ENCODE measurements around the gene PAGE2. TPM values are rescaled to one million over a fixed set of nuclear protein-coding genes. Genes with fewer than 3 reads are reported as not detected.
"Not testable (repeated sequence)": the region's sequence is repeated elsewhere in the genome, so short reads cannot be mapped to it uniquely, and the experiment has no call there.

Gene PAGE2
- polyA plus RNA-seq, 3 donors from 2014 or later, result not detected

GRCh38 chrX:55107911-55108310 is 19.1 kb downstream of the PAGE2 start:
- H3K4me3 Mint-ChIP-seq, result no peak overlapping the region
- H3K9me3 Mint-ChIP-seq, result peaks cover 0 to 1% (median 0%) of the 10 kb centered on the region in 6 donors
- DNase-seq, result no peak
- H3K27ac Mint-ChIP-seq, result no peak overlapping the region
- no peaks in the 10 kb centered on the region for H3K36me3 Mint-ChIP-seq
- H3K4me1 Mint-ChIP-seq, result no peaks in the 10 kb centered on the region
- H3K27me3 Mint-ChIP-seq (ENCODE audit: low read depth in 3 of 3), result peaks cover 0 to 2% (median 0%) of the 10 kb centered on the region in 3 donors

DNA sequence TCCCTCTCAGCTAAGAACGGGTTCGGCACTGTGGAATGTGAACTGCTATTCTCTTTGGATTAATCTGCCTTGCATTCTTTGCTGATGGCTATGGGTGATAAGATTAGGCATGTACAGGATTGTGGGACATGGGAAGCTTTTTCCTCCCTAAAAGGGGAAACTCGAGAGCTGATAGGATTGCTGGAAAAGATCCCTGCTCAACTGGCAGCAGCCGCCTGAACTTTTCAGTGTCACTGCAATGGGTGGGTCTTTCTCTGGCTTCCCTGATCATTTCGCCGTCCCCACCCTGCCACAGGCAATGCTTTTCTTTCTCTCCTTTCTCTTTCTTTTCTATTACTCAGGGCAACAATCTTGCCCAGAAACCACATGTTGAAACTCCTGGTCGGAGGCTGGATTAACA is 20.5 kb downstream of the PAGE2 start:
- Mint-ChIP-seq H3K9me3 (peaks cover 0 to 1% (median 0%) of the 10 kb centered on the region in 6 donors), H3K4me3 (no peak overlapping the region), H3K27ac (no peak overlapping the region), H3K4me1 (no peaks in the 10 kb centered on the region), H3K27me3 (ENCODE audit: low read depth in 3 of 3) (peaks cover 0 to 3% (median 2%) of the 10 kb centered on the region in 3 donors), H3K36me3 (no peaks in the 10 kb centered on the region)
- no peak for DNase-seq

GRCh38 chrX:55111578-55112254 is 22.9 kb downstream of the PAGE2 start:
- H3K36me3 Mint-ChIP-seq, result no peaks in the 10 kb centered on the region
- no peaks in the 10 kb centered on the region for H3K4me1 Mint-ChIP-seq
- DNase-seq, result no peak
- H3K9me3 Mint-ChIP-seq, result no peaks in the 10 kb centered on the region
- peaks cover 0 to 6% (median 2%) of the 10 kb centered on the region in 3 donors for H3K27me3 Mint-ChIP-seq (ENCODE audit: low read depth in 3 of 3)
- no peak overlapping the region for H3K4me3 Mint-ChIP-seq
- no peak overlapping the region for H3K27ac Mint-ChIP-seq

DNA sequence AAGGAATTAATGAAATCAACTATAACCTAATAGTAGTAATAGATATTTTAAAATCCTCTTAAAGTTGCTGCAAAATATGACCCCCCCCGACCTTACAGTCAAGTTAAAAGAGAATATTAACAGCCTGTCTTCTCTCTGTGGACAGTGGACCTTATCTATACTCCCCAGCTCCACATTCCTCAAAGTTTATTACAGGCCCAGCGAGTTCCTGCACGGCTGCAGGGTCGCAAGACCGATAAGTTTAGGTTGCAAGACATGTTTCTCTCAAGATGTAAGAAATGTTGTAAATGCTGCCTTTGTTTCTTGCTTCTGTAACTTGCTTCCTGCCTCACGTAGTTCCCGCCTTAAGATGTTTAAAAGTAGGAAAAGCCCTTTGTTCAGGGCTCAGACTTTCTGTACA is 27.8 kb downstream of the PAGE2 start:
- not testable (repeated sequence) for H3K9me3 Mint-ChIP-seq; H3K4me3 Mint-ChIP-seq; H3K27me3 Mint-ChIP-seq (ENCODE audit: low read depth in 3 of 3); DNase-seq; H3K27ac Mint-ChIP-seq; H3K36me3 Mint-ChIP-seq
- H3K4me1 Mint-ChIP-seq, result peaks cover 16 to 17% of the 10 kb centered on the region in 2 donors

DNA sequence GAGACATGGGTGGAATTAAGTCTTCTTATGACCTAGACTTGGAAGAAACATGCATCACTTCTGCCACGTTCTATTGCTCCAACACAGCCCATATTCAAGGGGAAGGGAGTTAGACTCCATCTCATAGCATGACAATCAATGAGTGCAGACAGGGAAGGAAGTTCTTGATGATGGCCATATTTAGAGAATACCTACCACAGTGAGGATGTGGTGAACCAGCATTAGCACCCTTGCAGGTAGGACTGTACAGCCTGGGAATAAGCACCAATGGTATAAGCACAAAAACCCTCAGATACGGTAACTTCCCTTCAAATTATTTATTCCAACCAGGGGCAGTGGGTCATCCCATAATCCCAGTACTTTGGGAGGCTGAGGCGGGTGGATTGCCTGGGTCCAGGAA is 29.8 kb downstream of the PAGE2 start:
- H3K27ac Mint-ChIP-seq, result no peak overlapping the region
- no peak for DNase-seq
- H3K4me3 Mint-ChIP-seq, result peak overlapping the region in 2 of 5 donors; percentile 3 to 8

GRCh38 chrX:55119271-55119670 is 30.5 kb downstream of the PAGE2 start:
- no peak for DNase-seq
- peak overlapping the region in 1 of 6 donors; percentile 63 for H3K27ac Mint-ChIP-seq
- H3K4me1 Mint-ChIP-seq, result peaks cover 16 to 17% of the 10 kb centered on the region in 2 donors
- H3K36me3 Mint-ChIP-seq, result no peaks in the 10 kb centered on the region
- no peaks in the 10 kb centered on the region for H3K9me3 Mint-ChIP-seq
- peaks cover 1 to 6% (median 5%) of the 10 kb centered on the region in 3 donors for H3K27me3 Mint-ChIP-seq (ENCODE audit: low read depth in 3 of 3)
- H3K4me3 Mint-ChIP-seq, result peak overlapping the region in 2 of 5 donors; percentile 2 to 46

More for the DNA sequence above, 29.8 kb downstream of the PAGE2 start:
- Mint-ChIP-seq H3K4me1 (peaks cover 16 to 17% of the 10 kb centered on the region in 2 donors), H3K27me3 (ENCODE audit: low read depth in 3 of 3) (peaks cover 1 to 10% (median 5%) of the 10 kb centered on the region in 3 donors), H3K9me3 (no peaks in the 10 kb centered on the region), H3K36me3 (no peaks in the 10 kb centered on the region)

GRCh38 chrX:55119712-55120111 is 30.9 kb downstream of the PAGE2 start:
- Mint-ChIP-seq H3K4me3 (peak overlapping the region in 2 of 5 donors; percentile 2 to 46), H3K27ac (no peak overlapping the region), H3K27me3 (ENCODE audit: low read depth in 3 of 3) (peaks cover 1 to 6% (median 5%) of the 10 kb centered on the region in 3 donors), H3K4me1 (peaks cover 16 to 17% of the 10 kb centered on the region in 2 donors), H3K36me3 (no peaks in the 10 kb centered on the region), H3K9me3 (no peaks in the 10 kb centered on the region)
- DNase-seq, result no peak

GRCh38 chrX:55120761-55121358 is 32.0 kb downstream of the PAGE2 start:
- peaks cover 1 to 5% (median 4%) of the 10 kb centered on the region in 3 donors for H3K27me3 Mint-ChIP-seq (ENCODE audit: low read depth in 3 of 3)
- H3K4me1 Mint-ChIP-seq, result peaks cover 16 to 17% of the 10 kb centered on the region in 2 donors
- DNase-seq, result no peak
- no peaks in the 10 kb centered on the region for H3K9me3 Mint-ChIP-seq
- no peaks in the 10 kb centered on the region for H3K36me3 Mint-ChIP-seq
- no peak overlapping the region for H3K27ac Mint-ChIP-seq
- H3K4me3 Mint-ChIP-seq, result no peak overlapping the region

- Mint-ChIP-seq H3K4me1 (peaks cover 10 to 11% of the 10 kb centered on the region in 2 donors), H3K36me3 (no peaks in the 10 kb centered on the region), H3K27me3 (ENCODE audit: low read depth in 3 of 3) (peaks cover 1 to 8% (median 5%) of the 10 kb centered on the region in 3 donors), H3K9me3 (no peaks in the 10 kb centered on the region), H3K27ac (no peak overlapping the region), H3K4me3 (no peak overlapping the region)
- no peak for DNase-seq
Observed at GRCh38 chrX:55123900-55124299, 35.1 kb downstream of the PAGE2 start.

- no peak for DNase-seq
- peaks cover 0 to 8% (median 3%) of the 10 kb centered on the region in 3 donors for H3K27me3 Mint-ChIP-seq (ENCODE audit: low read depth in 3 of 3)
- no peak overlapping the region for H3K27ac Mint-ChIP-seq
- no peaks in the 10 kb centered on the region for H3K9me3 Mint-ChIP-seq
- no peak overlapping the region for H3K4me3 Mint-ChIP-seq
- H3K4me1 Mint-ChIP-seq, result no peaks in the 10 kb centered on the region
- no peaks in the 10 kb centered on the region for H3K36me3 Mint-ChIP-seq
Observed at GRCh38 chrX:55127692-55128091, 38.9 kb downstream of the PAGE2 start.

GRCh38 chrX:55129361-55129760 is 40.5 kb downstream of the PAGE2 start:
- peaks cover 0 to 10% (median 3%) of the 10 kb centered on the region in 3 donors for H3K27me3 Mint-ChIP-seq (ENCODE audit: low read depth in 3 of 3)
- DNase-seq, result no peak
- H3K4me1 Mint-ChIP-seq, result no peaks in the 10 kb centered on the region
- no peaks in the 10 kb centered on the region for H3K9me3 Mint-ChIP-seq
- H3K36me3 Mint-ChIP-seq, result no peaks in the 10 kb centered on the region
- no peak overlapping the region for H3K4me3 Mint-ChIP-seq
- H3K27ac Mint-ChIP-seq, result no peak overlapping the region

DNA sequence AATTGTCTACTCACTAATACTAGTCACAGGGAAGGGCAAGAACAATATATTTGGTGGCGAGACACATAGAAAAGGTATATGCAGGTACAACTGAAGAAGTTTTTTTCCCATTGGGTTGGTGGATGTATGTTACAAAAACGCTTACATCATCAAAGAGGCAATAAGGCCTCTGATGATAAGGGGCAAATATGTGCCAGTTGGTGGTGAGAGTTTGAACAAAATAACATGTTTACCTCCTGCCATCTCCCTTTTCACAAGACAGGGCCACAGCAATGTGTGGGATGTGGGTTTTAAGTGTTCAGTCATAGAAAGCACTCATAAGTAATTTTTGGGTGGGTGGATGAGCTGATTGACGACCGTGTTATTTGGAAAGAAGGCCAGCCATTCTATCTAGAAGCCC is 41.7 kb downstream of the PAGE2 start:
- no peaks in the 10 kb centered on the region for H3K9me3 Mint-ChIP-seq
- no peak overlapping the region for H3K27ac Mint-ChIP-seq
- H3K4me3 Mint-ChIP-seq, result no peak overlapping the region
- peaks cover 0 to 10% (median 3%) of the 10 kb centered on the region in 3 donors for H3K27me3 Mint-ChIP-seq (ENCODE audit: low read depth in 3 of 3)
- H3K36me3 Mint-ChIP-seq, result no peaks in the 10 kb centered on the region
- DNase-seq, result no peak
- no peaks in the 10 kb centered on the region for H3K4me1 Mint-ChIP-seq

- Mint-ChIP-seq H3K4me3 (no peak overlapping the region), H3K4me1 (no peaks in the 10 kb centered on the region), H3K27me3 (ENCODE audit: low read depth in 3 of 3) (peaks cover 0 to 11% (median 3%) of the 10 kb centered on the region in 3 donors), H3K36me3 (no peaks in the 10 kb centered on the region), H3K27ac (no peak overlapping the region), H3K9me3 (no peaks in the 10 kb centered on the region)
- no peak for DNase-seq
Observed at GRCh38 chrX:55132416-55132815, 43.6 kb downstream of the PAGE2 start.

GRCh38 chrX:55135171-55135570 is 46.4 kb downstream of the PAGE2 start:
- H3K36me3 Mint-ChIP-seq, result no peaks in the 10 kb centered on the region
- peak overlapping the region in 1 of 6 donors; percentile 8 for H3K27ac Mint-ChIP-seq
- no peaks in the 10 kb centered on the region for H3K9me3 Mint-ChIP-seq
- H3K27me3 Mint-ChIP-seq (ENCODE audit: low read depth in 3 of 3), result peaks cover 1 to 4% (median 3%) of the 10 kb centered on the region in 3 donors
- H3K4me1 Mint-ChIP-seq, result no peaks in the 10 kb centered on the region
- no peak overlapping the region for H3K4me3 Mint-ChIP-seq
- DNase-seq, result peak; percentile 5 to 23 (median 17)
